NCI-H82 treated with DMSO at 0.1 percent for 48 hours (cell line): ENCODE results near the gene MRTFA.

Experiments used
- DNase-seq: peaks from one replicate; lab custom pipeline; 2025; ENCODE audit not compliant: unreplicated experiment; lab: John Stamatoyannopoulos, UW

MRTFA gene

GRCh38 chr22:40415531-40416266 is 220.8 kb downstream of the MRTFA start:
- no peak for DNase-seq

- DNase-seq = no peak
These were observed 221.5 kb downstream of the MRTFA start for GRCh38 chr22:40414838-40415505.

GRCh38 chr22:40414311-40414710 is 222.2 kb downstream of the MRTFA start:
- DNase-seq = no peak

GRCh38 chr22:40413873-40414272 is 222.6 kb downstream of the MRTFA start:
- DNase-seq = no peak

GRCh38 chr22:40412441-40412840 is 224.1 kb downstream of the MRTFA start:
- no peak for DNase-seq

GRCh38 chr22:40411506-40411861 is 225.0 kb downstream of the MRTFA start:
- no peak for DNase-seq

- no peak for DNase-seq
These were observed 225.6 kb downstream of the MRTFA start for GRCh38 chr22:40410731-40411505.

- DNase-seq = no peak
These were observed 226.2 kb downstream of the MRTFA start for GRCh38 chr22:40410272-40410671.

GRCh38 chr22:40409613-40410113 is 226.9 kb downstream of the MRTFA start:
- no peak for DNase-seq

GRCh38 chr22:40408718-40409612 is 227.6 kb downstream of the MRTFA start:
- DNase-seq = no peak

- DNase-seq = no peak
These were observed 228.4 kb downstream of the MRTFA start for GRCh38 chr22:40407831-40408717.

- no peak for DNase-seq
These were observed 229.3 kb downstream of the MRTFA start for GRCh38 chr22:40407021-40407761.

- DNase-seq = no peak
These were observed 230.2 kb downstream of the MRTFA start for GRCh38 chr22:40406063-40406890.

GRCh38 chr22:40405178-40406062 is 231.1 kb downstream of the MRTFA start:
- DNase-seq = no peak

GRCh38 chr22:40404251-40405177 is 232.0 kb downstream of the MRTFA start:
- no peak for DNase-seq

GRCh38 chr22:40403651-40404050 is 232.9 kb downstream of the MRTFA start:
- DNase-seq = no peak
